ENCODE results near the gene CKS1B. TPM values are rescaled to one million over a fixed set of nuclear protein-coding genes. Genes with fewer than 3 reads are reported as not detected.

CKS1B gene
- total and polyA plus RNA-seq, 9 of the 15 experiments (the other 6 are each of a cell fraction or from before 2014, with no cell fraction given), result 215 to 1,103 (median 460) TPM

- peak; percentile 91 for TF ChIP-seq JUND (IDR thresholded peaks at IDR 0.05; ENCODE audit: borderline replicate concordance, low read depth, low read length)
- peak; percentile 54; the same call in 2 of the 3 replicates for TF ChIP-seq JUND (tag; IDR thresholded peaks at IDR 0.05; ENCODE audit: borderline replicate concordance, low read depth, low read length)
- TF ChIP-seq, protein P1, sequence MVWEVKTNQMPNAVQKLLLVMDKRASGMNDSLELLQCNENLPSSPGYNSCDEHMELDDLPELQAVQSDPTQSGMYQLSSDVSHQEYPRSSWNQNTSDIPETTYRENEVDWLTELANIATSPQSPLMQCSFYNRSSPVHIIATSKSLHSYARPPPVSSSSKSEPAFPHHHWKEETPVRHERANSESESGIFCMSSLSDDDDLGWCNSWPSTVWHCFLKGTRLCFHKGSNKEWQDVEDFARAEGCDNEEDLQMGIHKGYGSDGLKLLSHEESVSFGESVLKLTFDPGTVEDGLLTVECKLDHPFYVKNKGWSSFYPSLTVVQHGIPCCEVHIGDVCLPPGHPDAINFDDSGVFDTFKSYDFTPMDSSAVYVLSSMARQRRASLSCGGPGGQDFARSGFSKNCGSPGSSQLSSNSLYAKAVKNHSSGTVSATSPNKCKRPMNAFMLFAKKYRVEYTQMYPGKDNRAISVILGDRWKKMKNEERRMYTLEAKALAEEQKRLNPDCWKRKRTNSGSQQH (CRISPR knock-in tag; IDR thresholded peaks at IDR 0.05), result no peak
- no peak for TF ChIP-seq SPI1 (IDR thresholded peaks at IDR 0.05; ENCODE audit: borderline replicate concordance, low read depth, low read length)
- TF ChIP-seq, protein P2, sequence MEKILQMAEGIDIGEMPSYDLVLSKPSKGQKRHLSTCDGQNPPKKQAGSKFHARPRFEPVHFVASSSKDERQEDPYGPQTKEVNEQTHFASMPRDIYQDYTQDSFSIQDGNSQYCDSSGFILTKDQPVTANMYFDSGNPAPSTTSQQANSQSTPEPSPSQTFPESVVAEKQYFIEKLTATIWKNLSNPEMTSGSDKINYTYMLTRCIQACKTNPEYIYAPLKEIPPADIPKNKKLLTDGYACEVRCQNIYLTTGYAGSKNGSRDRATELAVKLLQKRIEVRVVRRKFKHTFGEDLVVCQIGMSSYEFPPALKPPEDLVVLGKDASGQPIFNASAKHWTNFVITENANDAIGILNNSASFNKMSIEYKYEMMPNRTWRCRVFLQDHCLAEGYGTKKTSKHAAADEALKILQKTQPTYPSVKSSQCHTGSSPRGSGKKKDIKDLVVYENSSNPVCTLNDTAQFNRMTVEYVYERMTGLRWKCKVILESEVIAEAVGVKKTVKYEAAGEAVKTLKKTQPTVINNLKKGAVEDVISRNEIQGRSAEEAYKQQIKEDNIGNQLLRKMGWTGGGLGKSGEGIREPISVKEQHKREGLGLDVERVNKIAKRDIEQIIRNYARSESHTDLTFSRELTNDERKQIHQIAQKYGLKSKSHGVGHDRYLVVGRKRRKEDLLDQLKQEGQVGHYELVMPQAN (IDR thresholded peaks at IDR 0.05; ENCODE audit: borderline replicate concordance), result peak; percentile 43; the same call in 1 of the 2 replicates
- TF ChIP-seq, protein P3, sequence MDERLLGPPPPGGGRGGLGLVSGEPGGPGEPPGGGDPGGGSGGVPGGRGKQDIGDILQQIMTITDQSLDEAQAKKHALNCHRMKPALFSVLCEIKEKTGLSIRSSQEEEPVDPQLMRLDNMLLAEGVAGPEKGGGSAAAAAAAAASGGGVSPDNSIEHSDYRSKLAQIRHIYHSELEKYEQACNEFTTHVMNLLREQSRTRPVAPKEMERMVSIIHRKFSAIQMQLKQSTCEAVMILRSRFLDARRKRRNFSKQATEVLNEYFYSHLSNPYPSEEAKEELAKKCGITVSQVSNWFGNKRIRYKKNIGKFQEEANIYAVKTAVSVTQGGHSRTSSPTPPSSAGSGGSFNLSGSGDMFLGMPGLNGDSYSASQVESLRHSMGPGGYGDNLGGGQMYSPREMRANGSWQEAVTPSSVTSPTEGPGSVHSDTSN (CRISPR knock-in tag; IDR thresholded peaks at IDR 0.05; ENCODE audit: low read depth), result 0 out of 2 replicates have a peak, but pooled peaks have one; percentile 36
- TF ChIP-seq, protein P3 (tag; conservative IDR thresholded peaks at IDR 0.05; ENCODE audit: low read depth), result no peak; the same call in 1 of the 2 replicates
- no peak for TF ChIP-seq ELF2 (CRISPR knock-in tag; IDR thresholded peaks at IDR 0.05)
- no peak for TF ChIP-seq RBM34 (IDR thresholded peaks at IDR 0.05; ENCODE audit: borderline replicate concordance, insufficient read depth, low read length)
- 0 out of 2 replicates have a peak, but pooled peaks have one; percentile 76 for TF ChIP-seq ZFPM2 (CRISPR knock-in tag; IDR thresholded peaks at IDR 0.05)
- TF ChIP-seq ZNF76 (CRISPR knock-in tag; IDR thresholded peaks at IDR 0.05; ENCODE audit: borderline replicate concordance), result no peak
- TF ChIP-seq ERF (CRISPR knock-in tag; IDR thresholded peaks at IDR 0.05), result no peak
- TF ChIP-seq MCM3 (IDR thresholded peaks at IDR 0.05), result no peak
- no peak for TF ChIP-seq COPS2 (conservative IDR thresholded peaks at IDR 0.05)
- peak; percentile 72 for TF ChIP-seq NEUROD1 (IDR thresholded peaks at IDR 0.05; ENCODE audit: borderline replicate concordance, low read depth, low read length, partially characterized antibody)
- TF ChIP-seq FOXJ2 (tag; IDR thresholded peaks at IDR 0.05), result peak; percentile 67; the same call in 1 of the 2 replicates
- TF ChIP-seq MLLT1 (IDR thresholded peaks at IDR 0.05), result peak in 1 of 2 experiments; percentile 58; a peak in 1 of 4 replicates
- no peak for TF ChIP-seq MAFG (tag; conservative IDR thresholded peaks at IDR 0.05)
- no peak for TF ChIP-seq TGIF2 (CRISPR knock-in tag; IDR thresholded peaks at IDR 0.05)
Measured at GRCh38 chr1:154936555-154937084, 37.9 kb upstream of the CKS1B start, which contains the start of gene PMVK (continued).
